Activated T-cell treated with anti-CD3 and anti-CD28 coated beads, Interleukin-2, amount 50 U/mL, for 1 hour (primary cell): ENCODE measurements around the gene SUPT20H.
A peak's percentile ranks its signal among the peaks of the same experiment; 100 is the strongest.

Source experiments
- DNase-seq: peaks from one replicate; pipeline ENCODE4 v3.0.0-alpha.2; 2020

Gene SUPT20H

GRCh38 chr13:37058910-37059847 lies at the start of gene SUPT20H:
SUPT20H (minus strand) TSS chr13:37059688; CDS start chr13:37051490, 8,198 bp downstream.
- DNase-seq: peak; percentile 96

GRCh38 chr13:37109051-37109678 lies 49.7 kb upstream of the SUPT20H start:
- DNase-seq: no peak

GRCh38 chr13:37107868-37108267 lies 48.4 kb upstream of the SUPT20H start:
- no peak for DNase-seq

GRCh38 chr13:37107456-37107855 lies 48.0 kb upstream of the SUPT20H start:
- DNase-seq: no peak

- no peak for DNase-seq
Measured at GRCh38 chr13:37106642-37107041, 47.2 kb upstream of the SUPT20H start.

GRCh38 chr13:37105251-37105714 lies 45.8 kb upstream of the SUPT20H start, which contains the start of gene CSNK1A1L:
CSNK1A1L (minus strand) TSS chr13:37105664; CDS start chr13:37105256, 408 bp downstream.
- no peak for DNase-seq

GRCh38 chr13:37102896-37103295 lies 43.4 kb upstream of the SUPT20H start:
- DNase-seq: no peak

GRCh38 chr13:37101201-37101600 lies 41.7 kb upstream of the SUPT20H start:
- no peak for DNase-seq

GRCh38 chr13:37100731-37101130 lies 41.2 kb upstream of the SUPT20H start:
- no peak for DNase-seq

- DNase-seq: no peak
Measured at GRCh38 chr13:37097076-37097475, 37.6 kb upstream of the SUPT20H start.

- no peak for DNase-seq
Measured at GRCh38 chr13:37094840-37095239, 35.4 kb upstream of the SUPT20H start.

- no peak for DNase-seq
Measured at GRCh38 chr13:37094099-37094498, 34.6 kb upstream of the SUPT20H start.

- DNase-seq: no peak
Measured at GRCh38 chr13:37091835-37092234, 32.3 kb upstream of the SUPT20H start.

GRCh38 chr13:37090912-37091311 lies 31.4 kb upstream of the SUPT20H start:
- no peak for DNase-seq

GRCh38 chr13:37089495-37089894 lies 30.0 kb upstream of the SUPT20H start:
- no peak for DNase-seq

- no peak for DNase-seq
Measured at GRCh38 chr13:37087486-37087885, 28.0 kb upstream of the SUPT20H start.

- DNase-seq: no peak
Measured at GRCh38 chr13:37085606-37086005, 26.1 kb upstream of the SUPT20H start.

- DNase-seq: no peak
Measured at GRCh38 chr13:37076818-37077217, 17.3 kb upstream of the SUPT20H start.

GRCh38 chr13:37075164-37075563 lies 15.7 kb upstream of the SUPT20H start:
- no peak for DNase-seq

- no peak for DNase-seq
Measured at GRCh38 chr13:37074703-37075102, 15.2 kb upstream of the SUPT20H start.

GRCh38 chr13:37072024-37072423 lies 12.5 kb upstream of the SUPT20H start:
- DNase-seq: no peak

GRCh38 chr13:37070956-37071355 lies 11.5 kb upstream of the SUPT20H start:
- DNase-seq: no peak

GRCh38 chr13:37070145-37070695 lies 10.7 kb upstream of the SUPT20H start:
- no peak for DNase-seq
